Cardiac fibroblast (primary cell): Measurements from ENCODE around the gene ANKS1B.
"Not testable (repeated sequence)": the region's sequence is repeated elsewhere in the genome, so short reads cannot be mapped to it uniquely, and the experiment has no call there.

Experiments
- DNase-seq, 2 donors: peaks; one replicate each; pipeline versions ENCODE4 v3.0.0 to v3.0.0-alpha.2; 2010; ENCODE audit warnings: low read depth in 2 of 2
- H3K4me3 ChIP-seq, 2 donors: replicated peaks in 1 of 2; 1 replicate in 1 of 2; 2 replicates in 1 of 2; pipeline ENCODE4 v1.5.1; 2011; ENCODE audit warnings: low read depth in 2 of 2, low read length in 2 of 2, mild to moderate bottlenecking in 2 of 2, moderate library complexity in 1 of 2
- CTCF ChIP-seq: IDR thresholded peaks from one replicate; pipeline ENCODE4 v1.5.1; 2011; ENCODE audit warnings: low read depth, mild to moderate bottlenecking, low read length, inconsistent platforms

ANKS1B gene

GRCh38 chr12:98977186-98977585 is 1007.5 kb downstream of the ANKS1B start:
- TF ChIP-seq CTCF, result no peak
- no peak overlapping the region for H3K4me3 ChIP-seq
- no peak for DNase-seq

GRCh38 chr12:98974767-98975381 is 1009.9 kb downstream of the ANKS1B start:
- H3K4me3 ChIP-seq, result no peak overlapping the region
- no peak for DNase-seq
- no peak for TF ChIP-seq CTCF

- H3K4me3 ChIP-seq, result no peak overlapping the region
- DNase-seq, result peak; percentile 2 to 35
- no peak for TF ChIP-seq CTCF
These were observed 1011.3 kb downstream of the ANKS1B start for GRCh38 chr12:98973395-98973794.

- DNase-seq, result no peak
- TF ChIP-seq CTCF, result no peak
- no peak overlapping the region for H3K4me3 ChIP-seq
These were observed 1013.8 kb downstream of the ANKS1B start for GRCh38 chr12:98970950-98971349.

GRCh38 chr12:98970210-98970609 is 1014.5 kb downstream of the ANKS1B start:
- no peak overlapping the region for H3K4me3 ChIP-seq
- TF ChIP-seq CTCF, result no peak
- no peak for DNase-seq

- no peak for DNase-seq
- no peak overlapping the region for H3K4me3 ChIP-seq
- no peak for TF ChIP-seq CTCF
These were observed 1015.8 kb downstream of the ANKS1B start for GRCh38 chr12:98968896-98969295.

- H3K4me3 ChIP-seq, DNase-seq: not testable (repeated sequence)
These were observed 1027.6 kb downstream of the ANKS1B start for GRCh38 chr12:98957135-98957534.
